ENCODE data around the gene RNASEL.

GRCh38 chr1:182586380-182586779, 2.7 kb downstream of the RNASEL start:
- TF ChIP-seq CTCF (IDR thresholded peaks at IDR 0.05; ENCODE audit: low read length) (no peak), EZH2 (IDR thresholded peaks at IDR 0.05; ENCODE audit: borderline replicate concordance, low read length) (no peak)

All from OCI-LY1 (cell line).